ENCODE results near the gene SLC28A2.
"Not testable (repeated sequence)": the region's sequence is repeated elsewhere in the genome, so short reads cannot be mapped to it uniquely, and the experiment has no call there.

The SLC28A2 gene

DNA sequence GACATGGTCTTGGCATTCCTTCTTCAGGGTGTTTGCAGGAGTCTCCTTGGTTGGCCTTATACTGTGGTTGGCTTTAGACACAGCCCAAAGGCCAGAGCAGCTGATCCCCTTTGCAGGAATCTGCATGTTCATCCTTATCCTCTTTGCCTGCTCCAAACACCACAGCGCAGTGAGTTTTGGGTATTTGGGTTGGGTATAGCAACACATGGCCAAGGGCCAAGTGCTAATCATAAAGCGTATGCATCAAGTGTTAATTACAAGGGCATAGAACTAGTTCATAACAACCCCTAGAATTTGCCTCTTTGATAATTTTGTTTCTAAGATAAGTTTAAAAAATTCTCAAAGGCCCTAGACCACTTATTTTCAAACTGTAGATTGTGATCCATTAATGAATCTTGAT, 11.8 kb downstream of the SLC28A2 start:
- no peak for DNase-seq

DNA sequence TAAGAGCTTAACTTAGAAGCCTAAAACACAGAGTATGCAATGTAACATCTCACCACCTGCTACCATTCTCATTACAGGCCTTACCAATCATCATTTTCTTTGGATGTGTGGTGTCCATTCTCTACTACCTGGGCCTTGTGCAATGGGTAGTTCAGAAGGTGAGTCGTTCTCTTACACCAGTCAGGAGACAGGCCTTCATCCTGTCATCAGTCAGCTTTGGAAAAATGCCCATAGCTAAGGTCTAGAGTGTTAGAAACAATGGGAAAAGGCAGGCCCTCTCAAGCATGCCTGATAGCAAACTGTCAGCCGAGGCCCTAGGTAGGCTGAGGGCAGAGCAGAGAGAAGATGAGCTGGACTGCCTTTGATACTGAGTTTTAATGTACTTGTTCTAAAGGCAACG, 13.5 kb downstream of the SLC28A2 start:
- no peak for DNase-seq

DNA sequence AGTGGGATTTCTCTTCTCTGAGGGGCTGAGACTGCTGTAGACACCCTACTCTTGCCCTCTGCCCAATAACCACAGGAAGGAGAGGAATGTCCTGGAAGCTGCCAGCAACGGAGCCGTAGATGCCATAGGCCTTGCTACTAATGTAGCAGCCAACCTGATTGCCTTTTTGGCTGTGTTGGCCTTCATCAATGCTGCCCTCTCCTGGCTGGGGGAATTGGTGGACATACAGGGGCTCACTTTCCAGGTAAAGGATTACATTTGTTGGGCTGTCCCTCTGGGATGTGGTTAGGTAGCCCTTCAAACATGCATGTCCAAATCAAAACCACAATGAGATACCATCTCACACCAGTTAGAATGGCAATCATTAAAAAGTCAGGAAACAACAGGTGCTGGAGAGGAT, 16.1 kb downstream of the SLC28A2 start:
- DNase-seq: peak; percentile 60

GRCh38 chr15:45274636-45275380, 22.8 kb downstream of the SLC28A2 start:
- no peak for DNase-seq

DNA sequence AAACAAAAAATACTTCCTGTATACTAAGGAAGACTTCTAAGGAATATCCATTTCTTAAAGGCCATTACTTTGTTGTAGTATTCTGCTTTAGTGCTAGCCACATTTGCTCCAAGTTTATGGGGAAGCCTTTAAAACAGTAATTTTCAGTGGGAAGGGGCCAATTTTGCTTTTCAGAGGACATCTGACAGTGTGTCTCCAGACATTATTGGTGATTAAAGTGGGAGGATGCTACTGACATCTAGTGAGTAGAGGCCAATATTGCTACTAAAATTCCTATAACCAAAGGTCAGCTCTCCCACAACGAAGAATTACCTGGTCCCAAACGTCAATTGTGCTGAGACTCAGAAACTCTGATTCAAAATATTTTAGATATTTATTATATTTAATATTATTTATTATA, 24.8 kb downstream of the SLC28A2 start:
- peak; percentile 65 for DNase-seq

DNA sequence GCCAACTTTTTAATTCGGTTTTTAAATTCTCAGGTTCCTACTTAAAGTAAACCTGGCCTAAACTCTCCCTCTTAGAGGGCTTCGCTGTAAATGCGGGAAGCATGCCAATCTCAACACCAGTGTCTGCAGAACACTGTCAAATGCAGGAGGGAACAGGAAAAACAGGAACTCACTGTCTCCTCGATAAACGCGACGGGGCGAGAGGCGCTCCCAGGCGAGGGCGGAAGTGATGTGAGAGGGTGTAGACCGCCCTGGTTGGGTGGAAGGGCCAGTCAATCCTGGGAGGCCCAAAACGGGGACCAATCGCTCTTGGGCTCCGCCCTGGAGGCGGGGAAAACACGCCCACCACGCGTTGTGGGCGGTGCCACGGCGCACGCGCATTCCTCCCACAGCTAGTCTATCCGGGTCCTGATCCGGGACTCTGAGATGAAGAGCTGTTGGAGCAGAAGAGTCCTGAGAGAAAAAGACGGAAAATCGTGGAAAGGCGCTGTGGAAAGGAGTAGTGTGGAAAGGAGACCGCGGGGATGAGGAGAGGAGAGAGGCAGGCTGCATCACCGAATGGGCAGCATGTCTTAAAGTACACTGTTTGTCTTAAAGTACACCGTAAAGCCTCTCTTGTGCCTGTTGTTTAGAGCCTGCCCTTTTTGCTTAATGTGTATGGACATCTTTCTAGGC, 27.1 kb downstream of the SLC28A2 start:
- DNase-seq: peak; percentile 99

DNA sequence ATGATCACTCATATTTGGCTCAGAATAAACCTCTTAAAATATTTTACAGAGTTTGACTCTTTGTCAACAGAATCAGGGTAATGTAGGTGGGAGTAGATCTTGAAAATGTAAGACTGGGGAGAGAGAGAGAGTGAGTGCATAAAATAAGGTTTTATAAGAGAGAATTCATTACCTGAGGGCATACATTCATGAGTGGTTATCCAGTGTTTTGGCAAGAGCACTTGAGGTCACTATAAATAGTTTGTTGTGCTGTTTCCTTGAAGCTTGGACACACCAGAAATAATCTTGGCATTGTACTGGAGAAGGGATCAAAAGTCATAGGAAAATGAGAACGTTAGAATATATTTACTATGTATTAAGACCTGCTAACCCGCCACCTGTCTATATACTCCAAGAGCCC, 33.4 kb downstream of the SLC28A2 start:
- no peak for DNase-seq

DNA sequence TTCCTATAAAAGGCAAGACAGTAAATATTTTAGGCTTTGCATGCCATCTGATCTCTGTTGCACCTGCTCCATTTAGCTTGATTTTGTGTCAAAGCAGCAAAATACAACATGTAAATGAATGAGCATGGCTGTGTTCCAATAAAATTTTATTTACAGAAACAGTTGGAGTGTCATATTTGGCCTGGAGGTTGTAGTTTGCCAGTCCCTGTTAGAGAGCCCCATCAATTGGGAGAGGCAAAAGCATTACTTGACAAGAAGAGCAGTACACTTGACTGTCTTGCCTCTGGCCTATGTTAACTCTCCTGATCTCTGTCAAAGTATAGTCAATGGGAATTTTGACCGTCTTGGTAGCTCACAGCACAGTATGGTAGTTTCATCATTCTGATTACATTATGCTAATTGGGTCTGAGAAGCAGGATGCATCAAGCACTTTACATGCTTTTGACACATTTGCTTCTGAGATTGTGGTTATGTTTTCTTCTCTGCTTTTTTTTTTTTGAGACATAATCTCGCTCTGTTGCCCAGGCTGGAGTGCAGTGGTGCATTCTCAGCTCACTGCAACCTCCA, 35.4 kb downstream of the SLC28A2 start:
- no peak for DNase-seq

- no peak for DNase-seq
Observed at GRCh38 chr15:45288947-45289346, 36.9 kb downstream of the SLC28A2 start.

- DNase-seq: no peak
Observed at GRCh38 chr15:45291822-45292582, 40.0 kb downstream of the SLC28A2 start.

GRCh38 chr15:45293326-45293725, 41.3 kb downstream of the SLC28A2 start:
- not testable (repeated sequence) for DNase-seq

- not testable (repeated sequence) for DNase-seq
Observed at GRCh38 chr15:45298964-45299378, 46.9 kb downstream of the SLC28A2 start.

DNA sequence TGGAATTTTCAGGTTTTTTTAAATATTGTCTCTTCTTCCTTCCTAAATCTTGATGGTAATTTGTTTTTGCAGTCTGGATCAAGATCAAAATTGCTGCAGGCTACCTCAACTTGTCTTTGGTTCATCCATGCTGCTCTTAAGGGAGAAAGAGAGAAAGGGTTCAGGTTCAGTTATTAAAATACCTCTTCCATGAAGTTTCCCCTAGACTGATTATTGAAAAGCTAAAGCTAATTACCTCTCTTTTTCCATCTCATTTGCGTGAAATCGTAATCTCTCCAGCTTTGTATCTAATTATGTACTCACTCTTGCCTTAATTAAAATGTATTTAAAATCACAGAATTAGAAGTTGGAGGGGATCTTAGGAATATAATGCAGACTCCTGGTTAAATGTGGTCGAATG, 52.7 kb downstream of the SLC28A2 start:
- DNase-seq: no peak

DNA sequence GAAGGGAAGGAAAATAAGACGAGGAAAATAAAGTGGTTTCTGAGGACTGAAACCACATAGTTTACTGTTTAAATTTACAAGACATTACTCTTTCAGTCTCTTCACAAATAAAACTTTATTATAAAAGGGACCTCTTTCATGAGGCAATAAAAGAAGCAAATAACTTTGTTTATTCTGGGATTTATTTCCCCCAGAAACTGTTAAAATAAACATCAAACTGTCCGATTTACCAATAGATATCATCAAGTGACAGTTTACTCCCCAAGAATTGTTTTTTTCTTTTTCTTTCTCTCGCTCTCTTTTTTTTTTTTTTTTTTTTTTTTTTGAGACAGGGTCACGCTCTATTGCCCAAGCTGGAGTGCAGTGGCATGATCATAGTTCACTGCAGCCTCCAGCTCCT, 54.1 kb downstream of the SLC28A2 start:
- no peak for DNase-seq

DNA sequence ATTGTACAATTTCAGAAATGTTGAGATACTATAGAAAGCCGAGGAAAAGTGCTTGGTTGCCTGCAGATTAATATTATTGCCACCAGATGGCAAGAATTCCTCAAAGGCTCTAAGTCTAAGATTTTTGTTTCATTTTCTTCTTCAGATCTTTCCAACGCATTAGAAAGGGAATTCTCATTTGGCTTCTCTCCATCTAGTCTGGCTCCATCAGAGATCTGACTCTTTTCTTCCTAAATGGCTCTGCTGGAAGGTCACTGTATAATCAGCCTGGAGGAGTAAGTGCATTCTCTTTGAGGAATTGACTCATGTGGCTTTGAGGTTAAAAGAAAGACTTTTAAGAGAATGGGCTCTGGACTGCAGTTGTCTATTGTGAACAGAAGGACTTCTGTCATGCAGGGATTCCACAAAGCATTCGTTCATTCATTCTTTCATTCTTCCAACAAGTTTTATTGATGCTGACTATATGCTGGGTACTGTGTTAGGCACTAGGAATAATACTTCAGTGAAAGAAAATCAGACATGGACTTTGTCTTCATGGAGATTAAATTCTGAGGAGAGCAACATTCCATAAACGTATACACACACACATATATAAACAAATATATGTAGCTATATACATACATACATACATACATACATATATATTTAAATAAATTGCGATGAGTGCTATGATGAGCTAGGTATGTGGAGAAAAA, 55.3 kb downstream of the SLC28A2 start:
- DNase-seq: peak; percentile 12

GRCh38 chr15:45314117-45314516, 62.1 kb downstream of the SLC28A2 start:
- not testable (repeated sequence) for DNase-seq

GRCh38 chr15:45314960-45315359, 62.9 kb downstream of the SLC28A2 start:
- DNase-seq: no peak

GRCh38 chr15:45319472-45320214, 67.6 kb downstream of the SLC28A2 start:
- DNase-seq: no peak

- no peak for DNase-seq
Observed at GRCh38 chr15:45320581-45321205, 68.7 kb downstream of the SLC28A2 start.

DNA sequence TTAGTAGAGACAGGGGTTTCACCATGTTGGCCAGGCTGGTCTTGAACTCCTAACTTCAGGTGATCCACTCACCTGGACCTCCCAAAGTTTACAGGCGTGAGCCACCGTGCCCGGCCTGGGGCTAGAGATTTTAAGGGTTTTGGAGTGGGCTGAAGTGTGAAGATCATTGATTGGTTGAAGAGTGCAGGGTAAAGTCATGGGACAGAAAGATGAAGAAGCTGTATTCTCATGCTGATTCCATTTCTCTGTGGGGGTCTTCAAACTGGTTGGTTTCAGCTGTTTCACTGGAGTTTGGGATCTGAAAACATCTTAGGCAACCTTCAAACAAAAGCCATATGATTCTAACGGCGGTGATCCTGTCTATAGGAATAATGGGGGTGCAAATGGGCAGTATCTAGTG, 74.2 kb downstream of the SLC28A2 start:
- no peak for DNase-seq

- DNase-seq: no peak
Observed at GRCh38 chr15:45326741-45327140, 74.7 kb downstream of the SLC28A2 start.

Measured in NCI-H82 (cell line).